Vagina (tissue), 2 donors: ENCODE measurements around the gene GALNT2.

Source experiments
- POLR2A ChIP-seq, 2 donors: fragments of 450-650 bp; IDR thresholded peaks; one replicate each; pipeline ENCODE4 v1.6.1; 2017; ENCODE audit warnings: antibody characterized with exemption in 2 of 2, mild to moderate bottlenecking in 2 of 2, moderate library complexity in 2 of 2
- POLR2AphosphoS5 ChIP-seq, 2 donors: sonication (generic); formaldehyde crosslinking; IDR thresholded peaks; one replicate each; pipeline ENCODE4 v1.9.0; 2017; ENCODE audit warnings: antibody characterized with exemption in 2 of 2, mild to moderate bottlenecking in 2 of 2, low read depth in 1 of 2; ENCODE audit not compliant: insufficient read depth in 1 of 2
- TF ChIP-seq, protein P1 (sequence below), 3 experiments: fragments of 450-650 bp in 2 of 3; fragments of 200-600 bp in 1 of 3; sonication (generic) in 1 of 3; IDR thresholded peaks; one replicate each; pipeline ENCODE4 v1.5.1; 2017 to 2019; ENCODE audit warnings: antibody characterized with exemption in 3 of 3, mild to moderate bottlenecking in 2 of 3, moderate library complexity in 2 of 3

DNA sequence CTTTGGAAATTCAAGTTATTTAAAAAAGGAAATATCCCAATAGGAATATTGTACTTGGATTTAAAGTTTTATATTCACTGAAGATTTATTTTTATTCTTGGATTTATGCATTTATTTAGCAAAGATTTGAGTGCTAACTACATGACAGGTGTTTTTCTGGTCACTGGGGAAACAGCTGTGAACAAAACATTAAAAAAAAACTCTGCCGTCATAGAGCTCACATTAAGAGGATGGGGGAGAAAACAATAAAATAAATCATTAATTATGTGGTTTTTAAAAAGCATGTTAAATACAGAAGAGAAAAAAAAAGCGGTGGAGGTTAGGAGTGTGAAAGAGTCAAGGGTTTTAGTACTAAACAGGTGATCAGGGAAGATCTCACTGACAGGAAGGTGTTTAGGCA, 149.9 kb downstream of the GALNT2 start:
- TF ChIP-seq POLR2A (IDR thresholded peaks at IDR 0.05) = no peak
- TF ChIP-seq, protein P1, sequence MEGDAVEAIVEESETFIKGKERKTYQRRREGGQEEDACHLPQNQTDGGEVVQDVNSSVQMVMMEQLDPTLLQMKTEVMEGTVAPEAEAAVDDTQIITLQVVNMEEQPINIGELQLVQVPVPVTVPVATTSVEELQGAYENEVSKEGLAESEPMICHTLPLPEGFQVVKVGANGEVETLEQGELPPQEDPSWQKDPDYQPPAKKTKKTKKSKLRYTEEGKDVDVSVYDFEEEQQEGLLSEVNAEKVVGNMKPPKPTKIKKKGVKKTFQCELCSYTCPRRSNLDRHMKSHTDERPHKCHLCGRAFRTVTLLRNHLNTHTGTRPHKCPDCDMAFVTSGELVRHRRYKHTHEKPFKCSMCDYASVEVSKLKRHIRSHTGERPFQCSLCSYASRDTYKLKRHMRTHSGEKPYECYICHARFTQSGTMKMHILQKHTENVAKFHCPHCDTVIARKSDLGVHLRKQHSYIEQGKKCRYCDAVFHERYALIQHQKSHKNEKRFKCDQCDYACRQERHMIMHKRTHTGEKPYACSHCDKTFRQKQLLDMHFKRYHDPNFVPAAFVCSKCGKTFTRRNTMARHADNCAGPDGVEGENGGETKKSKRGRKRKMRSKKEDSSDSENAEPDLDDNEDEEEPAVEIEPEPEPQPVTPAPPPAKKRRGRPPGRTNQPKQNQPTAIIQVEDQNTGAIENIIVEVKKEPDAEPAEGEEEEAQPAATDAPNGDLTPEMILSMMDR (IDR thresholded peaks at IDR 0.05) = no peak
- TF ChIP-seq POLR2AphosphoS5 (IDR thresholded peaks at IDR 0.05; ENCODE audit: insufficient read depth in 1 of 2, low read depth in 1 of 2) = no peak
